GM18868 (cell line): ENCODE measurements around the gene GNG2.

ENCODE experiments used
- ATAC-seq: cut with Tn5 transposase; IDR thresholded peaks from one replicate; pipeline ENCODE4 v1.9.1; 2021; ENCODE audit warnings: mild to moderate bottlenecking, moderate library complexity; ENCODE audit not compliant: unreplicated experiment

GNG2 gene

GRCh38 chr14:51855234-51855633 lies 5.2 kb upstream of the GNG2 start:
- ATAC-seq = no peak

- no peak for ATAC-seq
Measured at GRCh38 chr14:51856792-51857296, 3.6 kb upstream of the GNG2 start.

DNA sequence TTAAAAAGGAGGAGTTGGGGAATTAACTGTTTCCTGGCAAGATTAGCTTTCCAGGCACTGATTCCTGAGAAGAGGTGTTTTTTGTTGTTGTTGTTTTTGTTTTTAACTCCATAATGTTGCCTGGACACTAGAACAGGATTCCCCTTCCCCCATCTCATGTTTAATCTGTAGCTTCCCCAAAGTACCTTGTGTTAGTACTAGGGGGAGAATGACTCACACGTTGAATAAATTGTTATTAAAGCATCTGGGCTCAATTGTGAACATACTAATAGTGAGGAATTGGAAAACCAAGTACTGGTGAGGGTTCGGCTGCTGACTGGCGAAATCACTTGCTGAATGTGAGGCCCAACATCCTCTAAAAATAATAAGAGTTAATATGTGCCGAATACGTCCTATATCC lies 1.3 kb upstream of the GNG2 start:
- no peak for ATAC-seq

- ATAC-seq = no peak
Measured at GRCh38 chr14:51860825-51861499, 550 bp downstream of the GNG2 start.

DNA sequence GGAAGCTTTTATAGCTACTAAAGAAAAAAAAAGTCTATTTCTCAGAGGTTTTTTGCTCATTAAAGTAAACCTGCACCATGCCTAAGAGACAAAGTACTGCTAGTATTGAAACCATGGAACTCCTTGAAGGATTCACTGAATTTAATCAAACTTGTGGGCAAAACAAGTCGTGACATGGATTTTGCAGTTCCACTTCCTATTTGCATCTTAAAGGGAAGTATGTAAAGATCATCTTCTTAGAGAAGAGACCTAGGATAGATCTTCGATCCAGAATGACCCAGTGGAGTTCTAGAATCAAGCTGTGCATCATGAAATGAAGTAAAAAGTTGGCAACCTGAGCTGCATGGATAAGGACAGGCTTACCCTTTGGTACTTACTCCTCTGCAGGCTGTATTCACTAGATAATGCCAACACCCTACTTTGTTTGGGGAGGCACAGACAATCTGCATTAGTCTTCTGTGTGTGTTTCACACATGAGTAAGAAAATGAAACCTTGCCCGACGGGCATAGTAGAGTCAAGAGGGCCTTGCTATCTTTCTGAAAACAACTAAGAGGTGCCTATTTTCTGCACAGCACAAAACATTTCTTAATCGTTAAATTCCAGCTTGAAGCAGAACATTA lies 1.9 kb downstream of the GNG2 start:
- ATAC-seq = peak; percentile 22

DNA sequence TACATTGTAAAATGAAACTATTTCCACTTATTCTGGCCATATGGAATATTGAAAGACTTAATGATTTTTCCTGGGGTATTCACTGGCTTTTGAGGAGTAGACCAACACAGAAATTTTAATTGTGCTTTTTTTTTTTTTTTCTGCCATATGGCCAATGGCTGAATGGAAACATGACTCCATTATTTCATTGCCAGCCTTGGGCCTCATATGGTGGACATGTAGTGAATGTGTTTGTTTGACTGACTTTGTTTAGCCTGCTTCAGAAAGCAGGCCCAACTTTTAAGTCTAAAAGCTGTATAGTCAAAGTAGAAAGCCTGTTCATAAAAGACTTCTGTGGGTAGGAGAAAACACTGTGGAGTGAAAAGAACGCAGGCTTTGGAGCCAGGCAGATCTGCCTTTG lies 2.4 kb downstream of the GNG2 start:
- no peak for ATAC-seq

DNA sequence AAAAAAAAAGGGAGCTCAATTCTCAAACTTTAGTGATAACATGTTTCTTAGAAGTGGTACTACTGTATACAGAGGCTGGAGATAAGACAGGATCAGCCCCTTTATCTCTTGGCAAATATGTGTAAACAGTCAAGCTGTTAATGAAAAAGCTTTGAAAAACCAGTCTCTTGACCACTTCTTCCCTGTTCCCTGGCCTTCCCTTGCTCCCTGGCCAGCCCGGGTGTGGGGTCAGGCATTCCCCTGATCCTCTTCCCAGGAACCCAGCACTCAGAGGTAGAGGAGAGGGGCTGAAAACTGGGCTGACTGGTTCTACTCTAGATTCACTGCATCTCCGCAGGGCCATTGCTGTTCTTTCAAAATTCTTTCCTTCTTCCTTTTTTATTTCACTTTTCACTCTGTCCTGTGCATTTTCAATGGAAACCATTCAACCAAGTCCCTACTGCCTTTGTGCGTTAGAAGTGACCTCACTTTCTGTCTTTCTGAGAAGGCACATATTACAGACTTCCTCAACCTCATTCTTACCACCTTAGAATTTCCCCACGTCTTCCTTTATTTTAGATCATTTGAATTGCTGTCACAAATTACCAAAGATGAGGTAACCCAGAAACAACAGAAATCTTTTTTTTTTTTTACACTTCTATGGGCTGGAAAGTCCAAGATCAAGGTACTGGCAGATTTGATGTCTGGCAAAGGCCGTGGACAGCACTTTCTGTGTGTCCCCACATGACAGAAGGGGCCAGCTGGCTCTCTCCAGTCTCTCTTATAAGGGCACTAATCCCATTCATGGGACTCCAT lies 5.7 kb downstream of the GNG2 start:
- ATAC-seq = peak; percentile 55

DNA sequence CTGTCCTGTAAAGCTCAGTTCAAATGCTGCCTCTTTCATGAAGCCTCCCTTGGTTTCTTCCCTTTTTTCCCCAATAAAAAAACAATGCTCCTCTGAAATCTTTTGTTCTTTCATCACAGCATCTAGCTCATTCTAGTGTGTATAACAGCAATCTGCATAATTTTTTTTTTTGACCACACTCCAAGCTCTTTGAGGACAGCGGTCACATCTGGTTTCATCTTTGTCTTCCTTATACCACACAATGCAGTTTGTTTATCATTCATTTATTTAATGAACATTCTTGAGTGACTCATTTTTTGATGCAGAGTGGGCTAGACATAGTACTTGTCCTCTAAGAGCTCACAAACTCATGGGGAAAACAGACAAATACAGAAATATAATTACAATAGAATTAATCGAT lies 7.3 kb downstream of the GNG2 start:
- no peak for ATAC-seq

DNA sequence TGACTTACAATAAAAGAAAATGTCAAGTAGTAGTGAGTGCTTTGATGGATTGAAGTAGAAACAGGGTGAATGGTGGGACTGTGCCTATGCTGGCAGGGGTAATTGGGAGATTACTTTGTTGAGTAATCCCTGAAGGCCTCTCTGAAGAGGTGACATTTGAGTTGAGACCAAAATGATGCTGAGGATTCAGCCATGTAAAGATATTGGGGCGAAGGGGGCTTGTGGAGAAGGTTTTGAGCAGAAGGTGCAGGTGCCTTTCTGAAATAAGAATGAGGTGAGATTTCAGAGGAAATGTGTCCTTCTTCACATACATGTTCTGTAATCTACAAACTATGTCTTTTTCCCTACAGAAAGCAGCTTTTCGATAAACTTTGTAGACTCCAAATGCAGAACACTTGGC lies 8.0 kb downstream of the GNG2 start:
- no peak for ATAC-seq

- ATAC-seq = no peak
Measured at GRCh38 chr14:51869411-51870100, 9.1 kb downstream of the GNG2 start.

DNA sequence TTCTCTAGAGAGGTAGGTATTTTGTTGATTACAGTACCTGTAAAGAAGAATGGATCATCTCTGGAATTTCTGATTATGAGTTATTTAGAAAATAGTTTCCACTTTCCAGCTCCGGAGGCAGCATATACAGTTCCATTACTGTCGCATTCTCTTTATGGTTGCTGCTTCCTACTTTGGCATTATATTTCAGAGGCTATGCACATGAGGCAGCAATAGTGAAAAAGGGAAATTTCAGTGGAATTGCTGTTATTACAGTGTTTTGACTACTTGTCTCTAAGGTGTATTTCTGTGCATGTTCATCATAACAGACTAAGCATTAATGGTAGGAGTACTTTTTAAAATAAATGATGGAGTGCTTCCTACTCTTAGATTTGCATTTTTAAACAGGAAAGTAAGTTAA lies 10.2 kb downstream of the GNG2 start:
- ATAC-seq = no peak

- ATAC-seq = no peak
Measured at GRCh38 chr14:51871846-51872245, 11.4 kb downstream of the GNG2 start.

DNA sequence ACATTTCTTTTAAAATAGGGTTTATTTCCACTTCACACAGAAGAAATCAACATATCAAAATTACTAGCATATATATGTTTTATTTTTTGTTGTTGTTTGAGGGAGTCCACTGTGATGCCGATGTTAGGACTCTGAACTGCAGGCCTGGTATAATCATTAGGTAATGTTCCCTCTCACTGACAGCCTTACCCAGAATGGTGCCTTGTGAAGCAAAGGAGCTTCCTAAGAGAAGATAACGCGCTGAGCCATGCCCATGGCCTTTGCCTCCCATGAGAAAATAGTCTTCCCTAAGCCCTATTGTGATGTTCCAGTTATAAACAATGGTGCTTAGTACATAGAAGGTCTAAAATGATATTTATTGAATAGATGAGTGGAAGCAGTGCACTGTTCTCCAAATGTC lies 12.0 kb downstream of the GNG2 start:
- no peak for ATAC-seq

- peak; percentile 92 for ATAC-seq
Measured at GRCh38 chr14:51873221-51873893, 12.9 kb downstream of the GNG2 start.

DNA sequence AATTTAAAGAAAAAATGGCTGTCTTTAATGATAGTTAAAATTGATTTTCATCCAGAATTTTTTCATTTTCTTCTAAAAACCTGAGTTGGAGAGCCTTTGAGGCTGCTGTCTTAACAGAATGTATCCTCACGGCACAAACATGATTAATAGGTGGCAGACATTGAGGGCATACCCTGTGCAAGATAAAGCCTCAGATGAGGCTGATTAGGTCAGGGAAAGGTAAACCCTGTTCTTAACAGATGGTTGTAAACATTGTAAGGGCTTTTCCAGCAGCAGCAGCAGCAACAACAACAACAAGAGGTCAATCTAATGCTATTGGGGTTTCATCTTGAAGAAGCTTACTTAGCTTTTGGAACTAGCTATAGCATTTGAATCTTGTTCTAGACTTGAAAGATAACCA lies 17.4 kb downstream of the GNG2 start:
- no peak for ATAC-seq

GRCh38 chr14:51879170-51879569 lies 18.8 kb downstream of the GNG2 start:
- peak; percentile 60 for ATAC-seq

DNA sequence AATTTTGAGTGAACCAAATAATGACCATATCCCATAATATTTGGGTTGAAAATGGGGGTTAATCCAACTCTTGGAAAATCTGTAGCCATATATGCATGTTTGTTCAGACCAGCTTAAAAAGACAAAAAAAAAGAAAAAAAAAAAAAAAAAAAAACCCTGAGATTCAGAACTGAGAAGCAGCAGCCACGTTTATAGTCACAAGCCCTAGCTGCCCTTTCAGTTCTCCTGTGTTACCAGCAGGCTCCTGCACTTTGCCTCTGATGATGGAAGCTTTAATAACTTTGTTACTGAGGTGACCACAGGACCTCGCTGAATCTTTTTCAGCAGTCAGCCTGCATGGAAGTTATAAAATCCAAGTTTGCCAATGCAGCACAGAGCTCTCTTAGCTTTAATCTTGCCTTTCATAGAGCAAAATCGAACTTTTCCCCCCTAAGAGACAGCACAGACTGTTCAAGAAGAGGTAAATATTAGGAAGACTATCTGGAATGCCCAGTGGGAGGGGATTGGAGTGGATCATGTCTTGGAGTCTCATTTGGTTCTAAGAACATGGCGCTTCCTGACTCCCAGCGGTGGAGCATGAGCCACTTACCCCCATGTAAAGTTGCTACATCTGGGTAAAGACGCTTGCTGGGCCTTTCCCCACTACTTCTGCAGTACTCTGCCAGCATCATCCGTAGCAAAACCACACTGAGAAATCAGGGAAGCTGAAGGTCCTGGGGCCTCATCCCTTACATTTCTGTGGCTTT lies 20.6 kb downstream of the GNG2 start:
- ATAC-seq = peak; percentile 58

DNA sequence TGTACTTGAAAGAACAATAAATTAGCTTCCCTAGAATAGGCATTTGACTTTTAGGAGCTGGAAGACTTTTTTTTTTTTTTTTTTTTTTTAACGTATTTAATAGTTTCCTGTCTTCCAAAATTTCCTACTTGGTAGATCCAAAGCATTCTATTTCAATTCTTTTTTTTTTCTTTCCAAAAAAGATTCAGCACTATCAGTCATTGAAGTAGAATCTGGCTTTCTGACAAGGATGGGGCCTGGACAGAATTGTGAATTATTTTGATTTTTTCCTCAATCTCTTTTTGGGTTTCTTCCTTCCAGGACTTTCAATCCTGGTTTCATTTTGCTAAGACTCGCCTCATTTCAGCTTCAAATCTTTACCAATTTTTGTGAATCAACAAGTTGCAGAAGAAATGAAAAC lies 21.2 kb downstream of the GNG2 start:
- ATAC-seq = no peak

- ATAC-seq = no peak
Measured at GRCh38 chr14:51883232-51883631, 22.8 kb downstream of the GNG2 start.
